ENCODE results near the gene ACIN1.
A peak's percentile ranks its signal among the peaks of the same experiment; 100 is the strongest.
"Not testable (repeated sequence)": the region's sequence is repeated elsewhere in the genome, so short reads cannot be mapped to it uniquely, and the experiment has no call there.

The ACIN1 gene

GRCh38 chr14:23020143-23021128 is 74.5 kb downstream of the ACIN1 start:
- no peak for DNase-seq

- no peak for DNase-seq
Measured at GRCh38 chr14:23018107-23018506, 76.8 kb downstream of the ACIN1 start.

- no peak for DNase-seq
Measured at GRCh38 chr14:23017091-23017490, 77.8 kb downstream of the ACIN1 start.

GRCh38 chr14:23015618-23016017 is 79.3 kb downstream of the ACIN1 start:
- DNase-seq = no peak

- not testable (repeated sequence) for DNase-seq
Measured at GRCh38 chr14:23013749-23014054, 81.2 kb downstream of the ACIN1 start.

- no peak for DNase-seq
Measured at GRCh38 chr14:23013054-23013748, 81.7 kb downstream of the ACIN1 start.

GRCh38 chr14:23009939-23010726 is 84.8 kb downstream of the ACIN1 start, which contains the start of gene C14orf93:
C14orf93 (minus strand) TSS chr14:23010143; CDS start chr14:22999023, 11,120 bp downstream.
- peak in 48 of 51 donors; percentile 4 to 85 (median 47) for DNase-seq

- no peak for DNase-seq
Measured at GRCh38 chr14:23009483-23009938, 85.4 kb downstream of the ACIN1 start.

GRCh38 chr14:23008831-23009230 is 86.1 kb downstream of the ACIN1 start:
- DNase-seq = no peak
